VCaP (cell line): ENCODE measurements around the gene TRAF4.
A peak's percentile ranks its signal among the peaks of the same experiment; 100 is the strongest.

Experiments used
- H3K27ac ChIP-seq: fragments of 450-650 bp; 2 replicates; pipeline ENCODE4 v1.5.1; 2017
- CTCF ChIP-seq: fragments of 450-650 bp; conservative IDR thresholded peaks from 2 replicates; pipeline ENCODE4 v1.5.1; 2017; ENCODE audit warnings: mild to moderate bottlenecking, moderate library complexity

TRAF4 gene

GRCh38 chr17:28723159-28723835 is 20.5 kb upstream of the TRAF4 start:
- H3K27ac ChIP-seq, result peak overlapping the region; percentile 100
- TF ChIP-seq CTCF, result no peak

- H3K27ac ChIP-seq, result peak overlapping the region; percentile 100
These were observed 19.8 kb upstream of the TRAF4 start for GRCh38 chr17:28723836-28724499.

- TF ChIP-seq CTCF, result no peak
- H3K27ac ChIP-seq, result peak overlapping the region; percentile 100
These were observed 19.2 kb upstream of the TRAF4 start for GRCh38 chr17:28724500-28725165.

- peak; percentile 32 for TF ChIP-seq CTCF
- H3K27ac ChIP-seq, result peak overlapping the region; percentile 100
These were observed 18.6 kb upstream of the TRAF4 start for GRCh38 chr17:28725166-28725659.

- TF ChIP-seq CTCF, result no peak
- peak overlapping the region; percentile 100 for H3K27ac ChIP-seq
These were observed 18.1 kb upstream of the TRAF4 start for GRCh38 chr17:28725660-28726225.

- no peak for TF ChIP-seq CTCF
- peak within 1 kb of the TSS; percentile 100 for H3K27ac ChIP-seq
These were observed 17.6 kb upstream of the TRAF4 start, which contains the start of gene TLCD1 for GRCh38 chr17:28726226-28726626. TSS of gene TLCD1 (minus strand) at chr17:28726233. CDS start at chr17:28726097, 136 bp downstream.

- TF ChIP-seq CTCF, result peak; percentile 100
- H3K27ac ChIP-seq, result peak overlapping the region; percentile 100
These were observed 17.0 kb upstream of the TRAF4 start for GRCh38 chr17:28726627-28727491.
